Measurements from ENCODE around the gene RGR. TPM values are rescaled to one million over a fixed set of nuclear protein-coding genes. Genes with fewer than 3 reads are reported as not detected.

Gene RGR
- total RNA-seq, 1 donor from 2014 or later = not detected

DNA sequence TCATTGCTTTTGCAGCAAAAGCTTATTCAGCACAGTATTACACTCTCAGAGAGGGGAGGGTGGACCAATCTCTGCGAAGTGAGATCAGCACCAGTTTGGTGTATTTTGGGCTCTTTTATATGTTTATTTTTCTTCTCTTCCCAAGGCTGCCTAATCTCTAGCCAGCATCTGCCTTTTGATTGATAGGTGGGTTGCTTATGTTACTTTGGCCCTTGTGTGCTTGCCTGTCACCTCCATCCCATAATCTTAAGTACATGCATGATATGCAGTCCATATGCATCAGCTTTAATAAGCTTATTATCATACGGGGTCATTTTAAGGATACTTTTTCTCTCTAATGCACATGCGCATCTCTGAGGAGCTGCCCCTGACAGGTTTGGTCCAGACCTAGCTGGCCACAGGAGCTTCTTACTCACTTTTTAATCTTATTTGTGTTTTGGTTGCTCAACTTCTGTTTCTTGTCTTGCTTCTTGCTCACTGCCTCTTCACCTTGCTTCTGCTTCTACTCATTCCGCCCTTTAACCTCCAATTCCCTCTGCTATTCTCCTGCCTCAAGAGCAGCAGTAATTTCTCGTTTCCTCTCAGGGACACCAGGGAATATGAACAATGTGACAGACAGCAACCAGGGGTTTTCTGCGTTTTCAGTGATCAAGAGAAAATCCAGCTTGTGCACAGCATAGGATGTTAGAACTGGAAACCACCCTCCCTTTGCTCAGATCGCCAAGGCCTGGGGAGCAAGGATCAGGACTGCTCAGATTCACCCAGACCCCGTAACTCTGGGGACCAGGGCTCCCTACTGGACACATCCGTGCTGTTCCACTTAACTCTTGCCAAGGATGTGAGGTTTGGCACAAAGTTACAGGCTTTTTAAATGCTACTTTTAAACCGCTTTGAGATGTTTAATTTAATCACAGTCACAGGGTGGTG, 10.0 kb downstream of the RGR start:
- H3K4me3 ChIP-seq (ENCODE audit: low read depth, low read length) = no peak overlapping the region
- H3K27me3 ChIP-seq (ENCODE audit: control insufficient read depth, insufficient read depth, low read length) = peaks cover 6% of the 10 kb centered on the region
- TF ChIP-seq CTCF (IDR thresholded peaks at IDR 0.05; ENCODE audit: insufficient read depth, low read length, poor library complexity, severe bottlenecking) = no peak
- H3K36me3 ChIP-seq (ENCODE audit: control insufficient read depth, insufficient read depth, low read length) = no peaks in the 10 kb centered on the region
- DNase-seq (ENCODE audit: low read depth) = no peak

- no peak for DNase-seq (ENCODE audit: low read depth)
- Histone ChIP-seq H3K4me3 (ENCODE audit: low read depth, low read length) (no peak overlapping the region), H3K27me3 (ENCODE audit: control insufficient read depth, insufficient read depth, low read length) (peaks cover 6% of the 10 kb centered on the region), H3K36me3 (ENCODE audit: control insufficient read depth, insufficient read depth, low read length) (no peaks in the 10 kb centered on the region)
- peak; percentile 67 for TF ChIP-seq CTCF (IDR thresholded peaks at IDR 0.05; ENCODE audit: insufficient read depth, low read length, poor library complexity, severe bottlenecking)
Observed at GRCh38 chr10:84256510-84257342, 11.9 kb downstream of the RGR start.

DNA sequence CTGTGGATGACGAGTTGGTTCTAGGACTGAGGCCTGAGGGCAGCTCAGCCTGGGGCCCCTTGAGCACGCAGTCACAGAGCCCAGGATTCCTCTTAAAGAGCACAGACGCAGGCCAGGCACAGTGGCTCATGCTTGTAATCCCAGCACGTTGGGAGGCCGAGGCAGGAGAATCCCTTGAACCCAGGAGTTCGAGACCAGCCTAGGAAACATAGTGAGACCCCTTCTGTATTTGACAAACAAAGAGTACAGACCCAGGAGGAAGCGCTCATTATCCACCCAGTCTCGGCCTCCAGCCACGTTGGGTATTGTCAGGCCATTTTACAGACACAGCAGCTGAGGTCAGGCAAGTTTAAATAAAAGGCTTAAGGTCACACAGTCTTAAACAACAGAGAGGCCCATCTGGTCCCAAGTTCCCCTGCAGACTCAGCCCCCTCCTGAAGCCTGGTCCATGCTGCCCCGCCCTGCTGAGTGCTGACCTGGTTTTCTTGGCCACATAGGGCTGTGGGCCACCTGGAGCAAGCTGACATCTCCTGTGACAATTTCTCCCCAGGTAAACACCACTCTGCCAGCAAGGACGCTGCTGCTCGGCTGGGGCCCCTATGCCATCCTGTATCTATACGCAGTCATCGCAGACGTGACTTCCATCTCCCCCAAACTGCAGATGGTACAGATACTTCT, 12.6 kb downstream of the RGR start:
- Histone ChIP-seq H3K4me3 (ENCODE audit: low read depth, low read length) (no peak overlapping the region), H3K27me3 (ENCODE audit: control insufficient read depth, insufficient read depth, low read length) (peaks cover 6% of the 10 kb centered on the region), H3K36me3 (ENCODE audit: control insufficient read depth, insufficient read depth, low read length) (no peaks in the 10 kb centered on the region)
- no peak for TF ChIP-seq CTCF (IDR thresholded peaks at IDR 0.05; ENCODE audit: insufficient read depth, low read length, poor library complexity, severe bottlenecking)
- DNase-seq (ENCODE audit: low read depth) = no peak

- TF ChIP-seq CTCF (IDR thresholded peaks at IDR 0.05; ENCODE audit: insufficient read depth, low read length, poor library complexity, severe bottlenecking) = no peak
- no peak for DNase-seq (ENCODE audit: low read depth)
- Histone ChIP-seq H3K4me3 (ENCODE audit: low read depth, low read length) (no peak overlapping the region), H3K27me3 (ENCODE audit: control insufficient read depth, insufficient read depth, low read length) (peaks cover 8% of the 10 kb centered on the region), H3K36me3 (ENCODE audit: control insufficient read depth, insufficient read depth, low read length) (no peaks in the 10 kb centered on the region)
Observed at GRCh38 chr10:84258034-84258695, 13.3 kb downstream of the RGR start.

GRCh38 chr10:84261236-84261915, 16.5 kb downstream of the RGR start:
- Histone ChIP-seq H3K27me3 (ENCODE audit: control insufficient read depth, insufficient read depth, low read length) (peaks cover 8% of the 10 kb centered on the region), H3K4me3 (ENCODE audit: low read depth, low read length) (no peak overlapping the region), H3K36me3 (ENCODE audit: control insufficient read depth, insufficient read depth, low read length) (no peaks in the 10 kb centered on the region)
- no peak for TF ChIP-seq CTCF (IDR thresholded peaks at IDR 0.05; ENCODE audit: insufficient read depth, low read length, poor library complexity, severe bottlenecking)
- no peak for DNase-seq (ENCODE audit: low read depth)
